HepG2 (cell line): ENCODE measurements around the gene RNASE8. TPM values are rescaled to one million over a fixed set of nuclear protein-coding genes. Genes with fewer than 3 reads are reported as not detected.

ENCODE experiments used
- FOXJ3 ChIP-seq: sonication (generic); formaldehyde crosslinking; IDR thresholded peaks from 2 replicates; pipeline ENCODE4 v1.4.0; 2020; ENCODE audit warnings: missing genetic modification reagents, mild to moderate bottlenecking, borderline replicate concordance
- RBAK ChIP-seq: sonication (generic); formaldehyde crosslinking; IDR thresholded peaks from 2 replicates; pipeline ENCODE4 v1.5.1; 2020; ENCODE audit warnings: mild to moderate bottlenecking, missing genetic modification reagents
- SSRP1 ChIP-seq: IDR thresholded peaks from 2 replicates; pipeline ENCODE4 v1.6.1; 2016; ENCODE audit warnings: control low read depth
- TSC22D2 ChIP-seq: sonication (generic); formaldehyde crosslinking; IDR thresholded peaks from 2 replicates; pipeline ENCODE4 v1.5.1; 2020; ENCODE audit warnings: missing genetic modification reagents, mild to moderate bottlenecking, borderline replicate concordance
- ZNF3 ChIP-seq: IDR thresholded peaks from 2 replicates; pipeline ENCODE4 v1.7.0; 2017; ENCODE audit warnings: inconsistent platforms
- ZNF326 ChIP-seq: sonication (generic); formaldehyde crosslinking; IDR thresholded peaks from 2 replicates; pipeline ENCODE4 v1.4.0; 2020; ENCODE audit warnings: missing genetic modification reagents, borderline replicate concordance
- ZNF616 ChIP-seq: sonication (generic); formaldehyde crosslinking; IDR thresholded peaks from 2 replicates; pipeline ENCODE4 v1.5.0; 2020; ENCODE audit warnings: low read depth, mild to moderate bottlenecking, missing genetic modification reagents
- ZNF746 ChIP-seq: sonication (generic); formaldehyde crosslinking; IDR thresholded peaks from 2 replicates; pipeline ENCODE4 v1.8.0; 2022; ENCODE audit warnings: mild to moderate bottlenecking, missing genetic modification reagents
- ZNF841 ChIP-seq: sonication (generic); formaldehyde crosslinking; IDR thresholded peaks from 2 replicates; pipeline ENCODE4 v1.8.1; 2023; ENCODE audit warnings: missing genetic modification reagents, borderline replicate concordance
- polyA plus RNA-seq, 8 experiments: library from polyadenylated mRNA; depleted of rRNA in 3 of 8; stranded (reverse) in 7 of 8; unstranded in 1 of 8; fragments of >200 nt; fragmentation: Illumina TruSeq in 4 of 8; extraction: Trizol in 4 of 8; gene quantifications; 2 replicates each; pipeline versions ENCODE4 v1.2.1 to v1.2.3, GENCODE V29; 2011 to 2016; ENCODE audit warnings: low read depth in 4 of 8, missing spikeins in 1 of 8, mixed read lengths in 1 of 8; ENCODE audit not compliant: insufficient read depth in 1 of 8
- total RNA-seq, 5 experiments: library from RNA; depleted of rRNA; stranded (reverse); fragments of >200 nt; fragmentation: Illumina TruSeq; extraction: Trizol; gene quantifications; 2 replicates each; pipeline ENCODE4 v1.2.3, GENCODE V29; 2016; ENCODE audit warnings: low read depth in 1 of 5
- TF ChIP-seq, protein P1 (sequence below): sonication (generic); formaldehyde crosslinking; IDR thresholded peaks from 2 replicates; pipeline ENCODE4 v1.5.1; 2020; ENCODE audit warnings: missing genetic modification reagents, mild to moderate bottlenecking, borderline replicate concordance
- TF ChIP-seq, protein P2 (sequence below), 2 experiments: IDR thresholded peaks; 2 replicates each; pipeline ENCODE4 v1.6.1; 2011 to 2012; ENCODE audit warnings: low read length in 2 of 2, borderline replicate concordance in 1 of 2, low read depth in 1 of 2, mild to moderate bottlenecking in 1 of 2, moderate library complexity in 1 of 2
- TF ChIP-seq, protein P3 (sequence below): IDR thresholded peaks from 2 replicates; pipeline ENCODE4 v1.6.1; 2016; ENCODE audit warnings: control low read depth
- TF ChIP-seq, protein P4 (sequence below): IDR thresholded peaks from 2 replicates; pipeline ENCODE4 v1.6.1; 2016

RNASE8 gene
- total and polyA plus RNA-seq, 2 of the 13 experiments (the other 11 are each of a cell fraction or from before 2014, with no cell fraction given), result not detected

DNA sequence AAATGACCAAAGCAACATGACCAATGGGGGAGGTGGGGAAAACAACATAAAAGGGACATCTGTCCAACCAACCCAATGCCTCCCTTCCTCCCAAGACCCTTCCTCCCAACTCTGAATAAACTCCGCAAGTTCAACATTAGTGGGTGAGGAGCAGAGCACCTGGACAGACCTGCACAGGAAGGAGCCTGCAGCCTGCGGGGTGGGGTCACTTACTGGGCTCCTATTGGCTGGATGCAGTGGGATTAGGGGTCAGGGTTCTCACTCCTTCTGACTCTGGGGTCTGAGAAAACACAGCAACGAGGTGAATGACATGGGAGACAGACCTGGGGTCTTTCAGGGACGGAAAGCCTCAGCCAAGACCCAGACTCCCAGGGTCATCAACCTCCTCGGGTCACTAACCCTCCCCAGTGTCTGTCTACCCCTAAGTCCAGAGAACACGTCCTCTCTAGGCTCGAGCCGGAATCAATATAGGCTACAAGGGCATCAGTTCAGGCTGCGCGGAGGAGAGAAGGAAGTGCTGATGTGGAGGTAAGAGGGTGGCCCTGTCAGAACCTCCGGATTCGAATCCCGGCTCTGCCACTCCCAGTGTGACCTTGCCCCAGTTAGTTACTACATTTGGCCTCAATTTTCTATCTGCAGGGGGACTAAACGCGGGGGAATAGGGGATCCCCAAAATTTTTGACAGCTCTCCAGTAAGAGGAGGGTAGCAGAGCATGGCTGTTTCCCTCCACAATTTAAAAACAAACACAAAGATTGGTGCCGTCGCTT is 33.6 kb upstream of the RNASE8 start (continued):
- TF ChIP-seq, protein P1, sequence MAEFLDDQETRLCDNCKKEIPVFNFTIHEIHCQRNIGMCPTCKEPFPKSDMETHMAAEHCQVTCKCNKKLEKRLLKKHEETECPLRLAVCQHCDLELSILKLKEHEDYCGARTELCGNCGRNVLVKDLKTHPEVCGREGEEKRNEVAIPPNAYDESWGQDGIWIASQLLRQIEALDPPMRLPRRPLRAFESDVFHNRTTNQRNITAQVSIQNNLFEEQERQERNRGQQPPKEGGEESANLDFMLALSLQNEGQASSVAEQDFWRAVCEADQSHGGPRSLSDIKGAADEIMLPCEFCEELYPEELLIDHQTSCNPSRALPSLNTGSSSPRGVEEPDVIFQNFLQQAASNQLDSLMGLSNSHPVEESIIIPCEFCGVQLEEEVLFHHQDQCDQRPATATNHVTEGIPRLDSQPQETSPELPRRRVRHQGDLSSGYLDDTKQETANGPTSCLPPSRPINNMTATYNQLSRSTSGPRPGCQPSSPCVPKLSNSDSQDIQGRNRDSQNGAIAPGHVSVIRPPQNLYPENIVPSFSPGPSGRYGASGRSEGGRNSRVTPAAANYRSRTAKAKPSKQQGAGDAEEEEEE (CRISPR knock-in tag), result 0 out of 2 replicates have a peak, but pooled peaks have one; percentile 16
- no peak for TF ChIP-seq ZNF326
- TF ChIP-seq, protein P2, sequence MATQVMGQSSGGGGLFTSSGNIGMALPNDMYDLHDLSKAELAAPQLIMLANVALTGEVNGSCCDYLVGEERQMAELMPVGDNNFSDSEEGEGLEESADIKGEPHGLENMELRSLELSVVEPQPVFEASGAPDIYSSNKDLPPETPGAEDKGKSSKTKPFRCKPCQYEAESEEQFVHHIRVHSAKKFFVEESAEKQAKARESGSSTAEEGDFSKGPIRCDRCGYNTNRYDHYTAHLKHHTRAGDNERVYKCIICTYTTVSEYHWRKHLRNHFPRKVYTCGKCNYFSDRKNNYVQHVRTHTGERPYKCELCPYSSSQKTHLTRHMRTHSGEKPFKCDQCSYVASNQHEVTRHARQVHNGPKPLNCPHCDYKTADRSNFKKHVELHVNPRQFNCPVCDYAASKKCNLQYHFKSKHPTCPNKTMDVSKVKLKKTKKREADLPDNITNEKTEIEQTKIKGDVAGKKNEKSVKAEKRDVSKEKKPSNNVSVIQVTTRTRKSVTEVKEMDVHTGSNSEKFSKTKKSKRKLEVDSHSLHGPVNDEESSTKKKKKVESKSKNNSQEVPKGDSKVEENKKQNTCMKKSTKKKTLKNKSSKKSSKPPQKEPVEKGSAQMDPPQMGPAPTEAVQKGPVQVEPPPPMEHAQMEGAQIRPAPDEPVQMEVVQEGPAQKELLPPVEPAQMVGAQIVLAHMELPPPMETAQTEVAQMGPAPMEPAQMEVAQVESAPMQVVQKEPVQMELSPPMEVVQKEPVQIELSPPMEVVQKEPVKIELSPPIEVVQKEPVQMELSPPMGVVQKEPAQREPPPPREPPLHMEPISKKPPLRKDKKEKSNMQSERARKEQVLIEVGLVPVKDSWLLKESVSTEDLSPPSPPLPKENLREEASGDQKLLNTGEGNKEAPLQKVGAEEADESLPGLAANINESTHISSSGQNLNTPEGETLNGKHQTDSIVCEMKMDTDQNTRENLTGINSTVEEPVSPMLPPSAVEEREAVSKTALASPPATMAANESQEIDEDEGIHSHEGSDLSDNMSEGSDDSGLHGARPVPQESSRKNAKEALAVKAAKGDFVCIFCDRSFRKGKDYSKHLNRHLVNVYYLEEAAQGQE (IDR thresholded peaks at IDR 0.05; ENCODE audit: borderline replicate concordance in 1 of 2, low read depth in 1 of 2, low read length in 2 of 2), result no peak
- TF ChIP-seq ZNF746 (CRISPR knock-in tag), result 0 out of 2 replicates have a peak, but pooled peaks have one; percentile 37
- no peak for TF ChIP-seq ZNF841 (CRISPR knock-in tag)
- TF ChIP-seq ZNF3 (CRISPR knock-in tag), result no peak
- TF ChIP-seq, protein P3, sequence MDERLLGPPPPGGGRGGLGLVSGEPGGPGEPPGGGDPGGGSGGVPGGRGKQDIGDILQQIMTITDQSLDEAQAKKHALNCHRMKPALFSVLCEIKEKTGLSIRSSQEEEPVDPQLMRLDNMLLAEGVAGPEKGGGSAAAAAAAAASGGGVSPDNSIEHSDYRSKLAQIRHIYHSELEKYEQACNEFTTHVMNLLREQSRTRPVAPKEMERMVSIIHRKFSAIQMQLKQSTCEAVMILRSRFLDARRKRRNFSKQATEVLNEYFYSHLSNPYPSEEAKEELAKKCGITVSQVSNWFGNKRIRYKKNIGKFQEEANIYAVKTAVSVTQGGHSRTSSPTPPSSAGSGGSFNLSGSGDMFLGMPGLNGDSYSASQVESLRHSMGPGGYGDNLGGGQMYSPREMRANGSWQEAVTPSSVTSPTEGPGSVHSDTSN, result no peak
- no peak for TF ChIP-seq ZNF616 (CRISPR knock-in tag)
- 0 out of 2 replicates have a peak, but pooled peaks have one; percentile 9 for TF ChIP-seq RBAK
- TF ChIP-seq, protein P4, sequence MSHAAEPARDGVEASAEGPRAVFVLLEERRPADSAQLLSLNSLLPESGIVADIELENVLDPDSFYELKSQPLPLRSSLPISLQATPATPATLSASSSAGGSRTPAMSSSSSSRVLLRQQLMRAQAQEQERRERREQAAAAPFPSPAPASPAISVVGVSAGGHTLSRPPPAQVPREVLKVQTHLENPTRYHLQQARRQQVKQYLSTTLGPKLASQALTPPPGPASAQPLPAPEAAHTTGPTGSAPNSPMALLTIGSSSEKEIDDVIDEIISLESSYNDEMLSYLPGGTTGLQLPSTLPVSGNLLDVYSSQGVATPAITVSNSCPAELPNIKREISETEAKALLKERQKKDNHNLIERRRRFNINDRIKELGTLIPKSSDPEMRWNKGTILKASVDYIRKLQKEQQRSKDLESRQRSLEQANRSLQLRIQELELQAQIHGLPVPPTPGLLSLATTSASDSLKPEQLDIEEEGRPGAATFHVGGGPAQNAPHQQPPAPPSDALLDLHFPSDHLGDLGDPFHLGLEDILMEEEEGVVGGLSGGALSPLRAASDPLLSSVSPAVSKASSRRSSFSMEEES (CRISPR knock-in tag), result 0 out of 2 replicates have a peak, but pooled peaks have one; percentile 12
- TF ChIP-seq TSC22D2 (CRISPR knock-in tag), result no peak
- TF ChIP-seq FOXJ3, result no peak
- no peak for TF ChIP-seq SSRP1 (CRISPR knock-in tag)
